Activated naive CD8-positive, alpha-beta T cell (primary cell): ENCODE measurements around the gene AGBL3.
"Not testable (repeated sequence)": the region's sequence is repeated elsewhere in the genome, so short reads cannot be mapped to it uniquely, and the experiment has no call there.

ENCODE experiments used
- H3K27ac Mint-ChIP-seq: one replicate; pipeline ENCODE4 v1.8.0; 2021; ENCODE audit warnings: mixed read lengths
- H3K27me3 Mint-ChIP-seq: one replicate; pipeline ENCODE4 v1.8.0; 2021; ENCODE audit warnings: mixed read lengths
- H3K36me3 Mint-ChIP-seq: one replicate; pipeline ENCODE4 v1.8.0; 2021; ENCODE audit warnings: mixed read lengths
- H3K4me1 Mint-ChIP-seq: one replicate; pipeline ENCODE4 v1.8.0; 2021; ENCODE audit warnings: low read depth, mixed read lengths
- H3K4me3 Mint-ChIP-seq: one replicate; pipeline ENCODE4 v1.8.0; 2021; ENCODE audit warnings: mild to moderate bottlenecking, mixed read lengths
- H3K9me3 Mint-ChIP-seq: one replicate; pipeline ENCODE4 v1.8.0; 2021; ENCODE audit warnings: low read depth, mixed read lengths

Gene AGBL3

GRCh38 chr7:134948736-134949135 lies 37.6 kb upstream of the AGBL3 start:
- no peaks in the 10 kb centered on the region for H3K27me3 Mint-ChIP-seq
- H3K4me3 Mint-ChIP-seq, result no peak overlapping the region
- no peaks in the 10 kb centered on the region for H3K36me3 Mint-ChIP-seq
- peaks cover 16% of the 10 kb centered on the region for H3K4me1 Mint-ChIP-seq
- no peak overlapping the region for H3K27ac Mint-ChIP-seq
- no peaks in the 10 kb centered on the region for H3K9me3 Mint-ChIP-seq

- Mint-ChIP-seq H3K4me1 (peaks cover 16% of the 10 kb centered on the region), H3K4me3 (no peak overlapping the region), H3K27ac (no peak overlapping the region), H3K36me3 (no peaks in the 10 kb centered on the region), H3K9me3 (no peaks in the 10 kb centered on the region), H3K27me3 (no peaks in the 10 kb centered on the region)
Measured at GRCh38 chr7:134949171-134949570, 37.1 kb upstream of the AGBL3 start.

DNA sequence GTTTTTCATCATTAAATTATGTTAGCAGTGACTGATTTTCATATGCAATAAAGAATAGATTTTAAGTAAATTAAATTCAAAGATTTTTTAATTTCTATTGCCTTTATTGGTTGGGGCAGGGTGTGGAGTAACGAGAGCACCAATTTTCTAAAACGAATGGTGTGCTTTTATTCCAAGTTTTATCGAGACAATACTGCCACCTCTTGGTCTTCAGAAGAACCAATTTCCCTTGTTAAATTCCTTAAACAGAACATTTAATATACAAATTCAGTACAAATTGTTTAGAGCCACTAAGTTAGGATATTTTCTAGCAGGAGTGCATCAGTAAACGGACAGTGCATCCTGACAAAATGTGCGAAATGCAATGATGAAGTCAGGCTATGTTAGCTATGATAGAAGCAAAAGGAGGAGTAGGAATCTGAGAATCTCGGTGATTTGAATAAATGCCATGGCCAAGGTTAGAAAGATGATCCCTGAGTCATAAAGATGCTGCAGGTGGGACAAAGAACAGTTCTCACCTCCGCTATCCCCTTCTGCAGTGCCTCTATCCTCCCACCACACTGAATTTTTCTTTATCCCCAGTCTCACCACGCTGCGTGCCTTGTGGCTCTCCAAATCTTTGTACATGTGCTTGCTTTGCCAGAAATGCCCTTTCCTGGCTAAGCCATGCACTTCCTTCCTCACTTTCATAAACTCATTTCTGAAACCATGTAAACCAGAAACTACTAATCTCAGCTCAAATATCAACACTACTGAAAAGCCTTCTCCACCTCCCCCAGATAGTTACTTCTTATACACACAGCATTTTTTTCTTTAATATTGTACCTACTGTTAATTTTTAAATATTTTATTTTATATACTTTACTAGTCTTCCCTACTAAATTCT lies 31.9 kb upstream of the AGBL3 start:
- no peaks in the 10 kb centered on the region for H3K36me3 Mint-ChIP-seq
- no peaks in the 10 kb centered on the region for H3K4me1 Mint-ChIP-seq
- no peaks in the 10 kb centered on the region for H3K9me3 Mint-ChIP-seq
- H3K4me3 Mint-ChIP-seq, result no peak overlapping the region
- no peaks in the 10 kb centered on the region for H3K27me3 Mint-ChIP-seq
- H3K27ac Mint-ChIP-seq, result no peak overlapping the region

GRCh38 chr7:134957005-134957404 lies 29.3 kb upstream of the AGBL3 start:
- no peaks in the 10 kb centered on the region for H3K36me3 Mint-ChIP-seq
- H3K4me3 Mint-ChIP-seq, result no peak overlapping the region
- no peaks in the 10 kb centered on the region for H3K27me3 Mint-ChIP-seq
- H3K4me1 Mint-ChIP-seq, result no peaks in the 10 kb centered on the region
- H3K9me3 Mint-ChIP-seq, result no peaks in the 10 kb centered on the region
- H3K27ac Mint-ChIP-seq, result no peak overlapping the region

DNA sequence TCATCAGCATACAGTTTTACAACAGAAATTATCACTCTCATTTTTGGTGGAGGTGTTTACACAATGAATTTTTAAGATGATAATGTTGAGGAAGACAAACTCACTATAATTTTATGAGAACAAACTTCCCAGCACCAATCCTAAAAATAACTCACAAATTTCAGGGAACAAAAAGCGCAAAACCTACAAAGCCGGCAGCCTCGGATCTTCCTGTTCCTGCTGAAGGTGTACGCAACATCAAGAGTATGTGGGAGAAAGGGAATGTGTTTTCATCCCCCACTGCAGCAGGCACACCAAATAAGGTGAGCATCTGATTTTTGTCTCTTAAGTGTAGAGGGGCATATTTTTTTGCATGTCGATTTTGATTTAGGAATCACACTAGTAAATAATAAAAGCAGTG lies 26.5 kb upstream of the AGBL3 start:
- no peak overlapping the region for H3K27ac Mint-ChIP-seq
- no peaks in the 10 kb centered on the region for H3K4me1 Mint-ChIP-seq
- no peaks in the 10 kb centered on the region for H3K9me3 Mint-ChIP-seq
- H3K36me3 Mint-ChIP-seq, result no peaks in the 10 kb centered on the region
- peaks cover 2% of the 10 kb centered on the region for H3K27me3 Mint-ChIP-seq
- no peak overlapping the region for H3K4me3 Mint-ChIP-seq

DNA sequence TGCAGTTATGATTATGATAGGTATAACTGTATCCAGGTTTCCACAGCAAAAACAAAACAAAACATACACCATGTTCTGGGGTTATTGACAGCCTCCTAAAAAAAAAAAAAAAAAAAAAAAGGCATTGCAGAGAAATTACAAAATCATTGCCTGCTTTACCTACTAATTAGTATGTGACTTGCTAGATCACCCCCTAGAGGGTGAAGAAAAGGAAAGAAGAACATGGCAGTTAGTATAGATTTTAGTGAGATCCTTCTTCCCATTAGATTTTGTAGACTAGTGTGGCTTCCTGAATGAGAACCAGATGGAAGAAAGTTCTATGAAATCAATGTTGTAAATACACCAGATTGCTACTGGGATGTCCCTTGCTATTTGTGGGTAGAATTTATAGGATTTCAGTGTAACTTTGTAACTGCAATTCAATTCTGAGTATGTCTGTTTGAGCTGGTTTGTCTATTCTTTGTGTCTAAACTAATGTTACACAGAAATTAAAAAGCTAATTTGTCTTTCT lies 24.0 kb upstream of the AGBL3 start:
- Mint-ChIP-seq H3K4me1 (peaks cover 3% of the 10 kb centered on the region), H3K36me3 (no peaks in the 10 kb centered on the region), H3K27ac (no peak overlapping the region), H3K27me3 (peaks cover 2% of the 10 kb centered on the region), H3K4me3 (no peak overlapping the region), H3K9me3 (no peaks in the 10 kb centered on the region)

- Mint-ChIP-seq H3K36me3 (no peaks in the 10 kb centered on the region), H3K4me3 (no peak overlapping the region)
Measured at GRCh38 chr7:134963036-134963435, 23.3 kb upstream of the AGBL3 start.

GRCh38 chr7:134966691-134967090 lies 19.6 kb upstream of the AGBL3 start:
- Mint-ChIP-seq H3K4me1 (peaks cover 8% of the 10 kb centered on the region), H3K27ac (no peak overlapping the region), H3K36me3 (no peaks in the 10 kb centered on the region), H3K9me3 (no peaks in the 10 kb centered on the region), H3K27me3 (peaks cover 2% of the 10 kb centered on the region), H3K4me3 (no peak overlapping the region)

More at GRCh38 chr7:134963036-134963435, 23.3 kb upstream of the AGBL3 start:
- Mint-ChIP-seq H3K27ac (no peak overlapping the region), H3K4me1 (peaks cover 7% of the 10 kb centered on the region), H3K9me3 (no peaks in the 10 kb centered on the region), H3K27me3 (peaks cover 2% of the 10 kb centered on the region)

GRCh38 chr7:134968110-134968509 lies 18.2 kb upstream of the AGBL3 start:
- H3K27ac Mint-ChIP-seq, result no peak overlapping the region
- H3K4me1 Mint-ChIP-seq, result peaks cover 8% of the 10 kb centered on the region
- H3K4me3 Mint-ChIP-seq, result no peak overlapping the region
- no peaks in the 10 kb centered on the region for H3K36me3 Mint-ChIP-seq
- peaks cover 2% of the 10 kb centered on the region for H3K27me3 Mint-ChIP-seq
- H3K9me3 Mint-ChIP-seq, result no peaks in the 10 kb centered on the region

DNA sequence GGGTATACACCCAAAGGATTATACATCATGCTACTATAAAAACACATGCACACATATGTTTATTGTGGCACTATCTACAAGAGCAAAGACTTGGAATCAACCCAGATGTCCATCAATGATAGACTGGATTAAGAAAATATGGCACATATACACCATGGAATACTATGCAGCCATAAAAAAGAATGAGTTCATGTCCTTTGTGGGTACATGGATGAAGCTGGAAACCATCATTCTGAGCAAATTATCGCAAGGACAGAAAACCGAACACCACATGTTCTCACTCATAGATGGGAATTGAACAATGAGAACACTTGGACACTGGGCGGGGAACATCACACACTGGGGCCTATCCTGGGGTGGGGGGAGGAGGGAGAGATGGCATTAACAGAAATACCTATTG lies 4.7 kb upstream of the AGBL3 start:
- H3K27me3 Mint-ChIP-seq, H3K36me3 Mint-ChIP-seq, H3K9me3 Mint-ChIP-seq, H3K4me3 Mint-ChIP-seq, H3K27ac Mint-ChIP-seq: not testable (repeated sequence)
- peaks cover 15% of the 10 kb centered on the region for H3K4me1 Mint-ChIP-seq

DNA sequence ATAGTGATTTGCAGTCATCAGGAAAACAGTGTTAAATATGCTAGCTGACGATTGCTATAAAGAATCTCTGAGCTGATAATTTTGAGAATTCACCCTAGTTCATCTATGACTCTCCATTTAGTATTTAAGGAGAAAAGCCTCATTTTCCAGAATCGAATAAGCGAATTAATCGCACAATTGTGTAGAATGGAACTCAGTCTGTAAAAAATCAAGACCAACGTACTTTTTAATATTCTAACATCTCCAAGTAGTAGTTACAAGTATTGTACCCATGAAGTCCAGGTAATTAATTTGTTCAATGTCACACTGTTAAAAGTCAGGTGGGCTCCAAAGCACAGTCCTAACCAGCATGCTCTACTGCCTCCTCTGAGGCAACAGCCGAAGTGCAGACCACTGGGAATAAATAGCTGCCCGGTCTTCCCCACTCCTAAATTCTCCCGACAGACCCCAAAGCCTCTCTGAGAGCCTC lies 380 bp upstream of the AGBL3 start:
- H3K4me1 Mint-ChIP-seq, result peaks cover 41% of the 10 kb centered on the region

GRCh38 chr7:134988161-134988560 lies 1.9 kb downstream of the AGBL3 start:
- H3K4me3 Mint-ChIP-seq, result peak overlapping the region; percentile 80
- peaks cover 10% of the 10 kb centered on the region for H3K36me3 Mint-ChIP-seq
- no peaks in the 10 kb centered on the region for H3K9me3 Mint-ChIP-seq
- peaks cover 64% of the 10 kb centered on the region for H3K4me1 Mint-ChIP-seq
- H3K27ac Mint-ChIP-seq, result peak overlapping the region; percentile 68
- no peaks in the 10 kb centered on the region for H3K27me3 Mint-ChIP-seq

More for the DNA sequence above, 380 bp upstream of the AGBL3 start:
- no peaks in the 10 kb centered on the region for H3K9me3 Mint-ChIP-seq
- peaks cover 10% of the 10 kb centered on the region for H3K36me3 Mint-ChIP-seq
- H3K27ac Mint-ChIP-seq, result peak overlapping the region; percentile 97
- no peaks in the 10 kb centered on the region for H3K27me3 Mint-ChIP-seq
- H3K4me3 Mint-ChIP-seq, result peak overlapping the region; percentile 98

DNA sequence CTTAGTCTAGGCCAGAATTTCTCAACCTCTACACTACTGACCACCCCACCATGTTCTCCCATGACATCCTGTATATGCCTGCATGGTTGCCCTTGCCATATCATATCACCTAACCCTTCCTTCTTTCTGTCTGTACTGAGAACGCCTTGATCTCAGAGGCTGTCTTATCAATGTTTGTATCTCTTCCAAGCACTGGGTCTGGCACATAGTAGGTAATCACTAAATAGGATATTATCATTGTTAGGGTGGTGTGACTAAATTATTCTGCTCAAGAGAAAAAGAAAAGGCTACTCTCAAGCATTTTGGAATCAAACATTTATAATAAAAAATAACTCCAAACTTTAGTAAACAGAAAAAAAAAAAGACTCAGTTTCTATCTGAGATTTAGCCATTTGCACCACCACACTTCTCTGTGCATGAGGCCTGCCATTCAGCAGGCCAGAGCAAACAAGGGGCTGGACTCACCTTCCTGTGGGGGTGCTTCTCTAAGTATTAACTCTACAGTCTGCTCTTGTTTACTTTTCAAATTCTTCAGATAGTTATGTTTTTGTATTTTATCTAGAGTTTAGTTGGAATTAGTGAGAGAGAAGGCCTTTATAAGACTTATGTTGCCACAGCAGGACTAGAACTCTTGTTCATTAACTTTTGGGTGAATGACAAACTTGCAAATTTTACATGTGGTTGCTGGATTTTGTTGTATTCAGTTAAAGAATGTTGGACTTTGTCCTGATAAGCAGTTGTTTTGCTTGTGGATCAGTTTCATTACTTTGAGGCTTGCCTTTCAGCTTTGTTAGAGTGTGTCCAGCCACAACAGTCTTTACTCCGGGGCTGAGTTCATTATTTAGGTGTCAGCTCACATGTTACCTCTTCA lies 5.4 kb downstream of the AGBL3 start:
- peaks cover 84% of the 10 kb centered on the region for H3K4me1 Mint-ChIP-seq
- no peaks in the 10 kb centered on the region for H3K27me3 Mint-ChIP-seq
- no peaks in the 10 kb centered on the region for H3K9me3 Mint-ChIP-seq
- peaks cover 14% of the 10 kb centered on the region for H3K36me3 Mint-ChIP-seq
- peak overlapping the region; percentile 91 for H3K27ac Mint-ChIP-seq
- H3K4me3 Mint-ChIP-seq, result peak overlapping the region; percentile 14

DNA sequence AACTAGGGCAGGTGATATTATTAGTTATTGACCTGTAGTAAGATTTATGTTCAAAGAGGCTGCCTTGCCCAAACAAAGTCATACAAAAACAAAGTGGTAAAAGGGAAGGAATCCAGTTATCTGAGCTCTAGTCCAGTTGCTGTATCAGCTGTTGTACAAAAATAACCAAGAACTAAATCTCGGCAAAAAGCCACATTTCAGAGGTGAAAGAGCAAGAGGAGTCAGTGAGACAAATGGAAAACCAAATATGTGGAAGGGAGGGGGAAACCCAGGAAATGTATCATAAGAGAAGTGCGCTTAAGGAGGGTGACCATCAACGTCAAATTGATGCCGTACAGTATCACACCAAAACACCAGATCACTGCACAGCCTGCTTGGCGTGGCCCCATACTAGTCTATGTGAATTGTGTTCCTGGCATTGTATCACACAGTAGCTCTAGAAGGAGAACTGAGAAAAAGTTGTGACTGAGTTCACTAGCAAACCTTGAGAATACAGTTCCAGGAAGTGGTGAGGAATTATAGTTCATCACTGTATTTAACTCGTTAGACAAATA lies 6.4 kb downstream of the AGBL3 start:
- peak overlapping the region; percentile 85 for H3K4me3 Mint-ChIP-seq
- peaks cover 16% of the 10 kb centered on the region for H3K36me3 Mint-ChIP-seq
- no peaks in the 10 kb centered on the region for H3K27me3 Mint-ChIP-seq
- H3K27ac Mint-ChIP-seq, result peak overlapping the region; percentile 91
- H3K9me3 Mint-ChIP-seq, result no peaks in the 10 kb centered on the region
- peaks cover 90% of the 10 kb centered on the region for H3K4me1 Mint-ChIP-seq
